Mononuclear cell (primary cell): Measurements from ENCODE around the gene MAP3K6. TPM values are rescaled to one million over a fixed set of nuclear protein-coding genes. Genes with fewer than 3 reads are reported as not detected.
"Not testable (repeated sequence)": the region's sequence is repeated elsewhere in the genome, so short reads cannot be mapped to it uniquely, and the experiment has no call there.

Source experiments
- H3K27me3 ChIP-seq: 2 replicates; pipeline ENCODE4 v1.6.0; 2011; ENCODE audit warnings: low read length, control low read depth; ENCODE audit not compliant: insufficient read depth
- H3K4me1 ChIP-seq: 2 replicates; pipeline ENCODE4 v1.5.1; 2011; ENCODE audit warnings: mild to moderate bottlenecking, low read length, control low read depth; ENCODE audit not compliant: insufficient read depth
- H3K4me3 ChIP-seq: 2 replicates; pipeline ENCODE4 v1.5.1; 2011; ENCODE audit warnings: mild to moderate bottlenecking, low read length, moderate library complexity
- H3K9me3 ChIP-seq: 2 replicates; pipeline ENCODE4 v1.5.1; 2011; ENCODE audit warnings: low read depth, mild to moderate bottlenecking, control low read depth, low read length
- total RNA-seq: library from RNA; depleted of rRNA; stranded (reverse); fragments of >200 nt; gene quantifications from one replicate; pipeline ENCODE4 v1.2.3, GENCODE V29; 2012

MAP3K6 gene
- total RNA-seq, 1 donor, result 2.0 TPM

DNA sequence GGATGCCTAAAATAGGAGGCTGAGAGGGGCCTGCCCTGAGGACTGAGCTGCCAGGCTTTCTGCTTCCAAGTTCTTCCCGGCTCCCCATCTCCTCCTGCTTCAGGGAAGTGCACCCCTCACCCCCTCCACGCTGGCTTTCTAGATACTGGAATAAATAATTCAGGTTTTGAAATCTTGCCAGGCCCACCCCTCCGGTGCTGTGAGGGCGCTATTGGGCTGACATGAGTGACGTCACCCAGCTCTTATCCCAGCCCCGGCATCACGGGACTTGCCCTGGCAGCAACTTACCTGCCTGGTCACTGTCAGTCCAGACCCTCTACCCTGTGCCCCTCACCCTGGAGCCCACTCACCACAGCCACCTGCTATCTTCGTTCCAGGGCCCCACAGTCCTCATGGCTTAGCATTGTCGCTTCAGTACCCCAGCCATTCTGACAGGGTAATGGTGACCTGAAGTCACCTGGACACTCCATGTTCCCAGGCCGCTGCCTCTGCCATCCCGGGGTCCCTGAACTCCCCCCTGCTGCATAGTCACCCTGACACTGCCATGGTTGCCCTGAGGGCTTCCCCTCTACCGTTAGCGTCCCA lies 24.8 kb upstream of the MAP3K6 start:
- Histone ChIP-seq H3K27me3 (no peaks in the 10 kb centered on the region), H3K4me1 (peaks cover 25% of the 10 kb centered on the region), H3K9me3 (no peaks in the 10 kb centered on the region), H3K4me3 (no peak overlapping the region)

DNA sequence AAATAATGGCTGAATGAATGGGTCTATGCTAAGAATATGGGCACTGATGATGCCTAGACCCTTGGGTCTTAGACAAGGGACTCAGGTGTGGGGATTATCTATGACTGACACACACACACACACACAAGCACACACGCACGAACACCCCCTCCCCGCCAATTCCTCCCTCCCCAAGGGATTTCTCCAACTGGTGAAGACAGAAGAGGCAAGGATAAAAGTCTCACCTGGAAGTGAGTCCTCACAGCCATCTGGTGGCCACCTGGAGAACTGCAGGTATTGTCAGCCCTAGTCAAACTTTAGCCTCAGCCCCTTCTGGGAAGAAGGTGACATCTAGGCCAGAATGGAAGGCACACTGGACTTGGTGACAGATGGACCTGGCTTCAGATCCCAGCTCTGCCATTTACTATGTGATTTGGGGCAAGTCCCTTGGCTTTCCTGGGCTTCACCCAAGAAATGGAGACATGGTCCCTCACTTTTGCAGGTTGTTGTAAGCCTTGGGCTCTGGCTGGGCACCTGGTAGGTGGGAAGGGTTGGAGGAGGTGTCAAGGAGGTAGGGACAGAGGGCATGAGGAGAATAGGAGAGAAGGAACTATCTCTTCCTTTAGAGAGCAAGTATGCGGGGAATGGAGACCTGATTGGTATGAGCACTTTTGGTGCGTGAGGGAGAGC lies 21.7 kb upstream of the MAP3K6 start:
- no peak overlapping the region for H3K4me3 ChIP-seq
- no peaks in the 10 kb centered on the region for H3K27me3 ChIP-seq
- H3K4me1 ChIP-seq, result peaks cover 18% of the 10 kb centered on the region

DNA sequence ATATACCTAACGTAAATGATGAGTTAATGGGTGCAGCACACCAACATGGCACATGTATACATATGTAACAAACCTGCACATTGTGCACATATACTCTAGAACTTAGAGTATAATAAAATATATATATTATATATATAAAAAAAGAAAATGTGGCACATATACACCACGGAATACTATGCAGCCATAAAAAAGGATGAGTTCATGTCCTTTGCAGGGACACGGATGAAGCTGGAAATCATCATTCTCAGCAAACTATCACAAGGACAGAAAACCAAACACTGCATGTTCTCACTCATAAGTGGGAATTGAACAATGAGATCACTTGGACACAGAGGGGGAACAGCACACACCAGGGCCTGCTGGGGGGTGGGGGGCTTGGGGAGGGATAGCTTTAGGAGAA lies 18.0 kb upstream of the MAP3K6 start:
- not testable (repeated sequence) for H3K4me1 ChIP-seq

More for the DNA sequence above, 21.7 kb upstream of the MAP3K6 start:
- H3K9me3 ChIP-seq, result no peaks in the 10 kb centered on the region

DNA sequence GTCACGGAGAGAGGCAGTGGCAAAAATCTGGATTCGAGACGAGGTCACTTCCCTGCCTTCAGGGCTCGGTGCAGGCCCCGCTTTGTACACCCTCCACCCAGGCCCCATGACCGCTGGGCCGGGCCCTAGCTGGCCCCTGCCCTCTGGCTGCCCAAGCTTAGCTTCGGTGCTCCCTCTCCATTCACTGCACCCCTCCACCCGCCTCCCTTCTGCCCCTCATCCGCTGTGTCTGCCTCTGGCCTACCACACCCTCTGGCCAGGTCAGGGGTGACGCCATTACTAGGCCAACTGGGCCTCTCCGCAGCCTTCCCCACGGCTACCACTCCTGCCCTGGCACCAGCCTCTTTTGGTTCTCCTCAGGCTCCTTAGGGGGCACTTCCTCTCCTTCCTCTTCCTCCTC lies 16.9 kb upstream of the MAP3K6 start:
- H3K9me3 ChIP-seq, result no peaks in the 10 kb centered on the region
- no peaks in the 10 kb centered on the region for H3K27me3 ChIP-seq
- no peaks in the 10 kb centered on the region for H3K4me1 ChIP-seq
- no peak overlapping the region for H3K4me3 ChIP-seq

More for the DNA sequence above, 18.0 kb upstream of the MAP3K6 start:
- H3K9me3 ChIP-seq, H3K27me3 ChIP-seq, H3K4me3 ChIP-seq: not testable (repeated sequence)

DNA sequence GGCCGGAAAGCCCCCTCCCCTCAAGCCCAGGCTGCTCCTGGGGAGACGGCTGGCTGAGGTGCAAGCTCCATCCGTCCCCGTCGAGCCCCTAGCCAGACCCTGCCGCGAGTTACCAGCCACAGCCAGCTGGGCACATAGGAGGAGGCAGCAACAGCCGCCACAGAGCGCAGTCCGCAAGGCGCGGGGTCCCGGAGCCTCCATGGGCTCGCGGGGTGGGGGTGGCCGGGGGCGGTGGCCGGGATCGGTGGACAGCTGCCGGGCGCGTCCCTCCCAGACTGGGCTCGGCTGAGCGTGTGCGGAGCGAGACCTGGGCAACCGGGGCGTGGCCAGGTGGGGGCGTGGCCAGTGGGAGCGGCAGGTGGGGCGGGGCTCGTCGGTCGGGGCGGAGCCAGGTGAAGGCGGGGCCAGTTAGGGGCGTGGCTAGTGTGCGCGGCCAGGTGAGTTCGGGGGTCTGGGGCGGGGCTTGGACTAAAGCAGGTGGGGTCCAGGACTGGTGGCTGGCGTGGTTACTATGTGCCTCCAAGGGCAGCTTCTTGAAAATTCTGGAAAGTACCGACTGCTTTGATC lies 16.4 kb upstream of the MAP3K6 start, which contains the start of gene CD164L2:
TSS of gene CD164L2 (minus strand) at position 295 of the 567 bp plus-strand sequence. CDS start at position 201, 94 bp downstream.
- no peaks in the 10 kb centered on the region for H3K27me3 ChIP-seq
- H3K9me3 ChIP-seq, result no peaks in the 10 kb centered on the region
- no peaks in the 10 kb centered on the region for H3K4me1 ChIP-seq
- H3K4me3 ChIP-seq, result no peak within 1 kb of the TSS

DNA sequence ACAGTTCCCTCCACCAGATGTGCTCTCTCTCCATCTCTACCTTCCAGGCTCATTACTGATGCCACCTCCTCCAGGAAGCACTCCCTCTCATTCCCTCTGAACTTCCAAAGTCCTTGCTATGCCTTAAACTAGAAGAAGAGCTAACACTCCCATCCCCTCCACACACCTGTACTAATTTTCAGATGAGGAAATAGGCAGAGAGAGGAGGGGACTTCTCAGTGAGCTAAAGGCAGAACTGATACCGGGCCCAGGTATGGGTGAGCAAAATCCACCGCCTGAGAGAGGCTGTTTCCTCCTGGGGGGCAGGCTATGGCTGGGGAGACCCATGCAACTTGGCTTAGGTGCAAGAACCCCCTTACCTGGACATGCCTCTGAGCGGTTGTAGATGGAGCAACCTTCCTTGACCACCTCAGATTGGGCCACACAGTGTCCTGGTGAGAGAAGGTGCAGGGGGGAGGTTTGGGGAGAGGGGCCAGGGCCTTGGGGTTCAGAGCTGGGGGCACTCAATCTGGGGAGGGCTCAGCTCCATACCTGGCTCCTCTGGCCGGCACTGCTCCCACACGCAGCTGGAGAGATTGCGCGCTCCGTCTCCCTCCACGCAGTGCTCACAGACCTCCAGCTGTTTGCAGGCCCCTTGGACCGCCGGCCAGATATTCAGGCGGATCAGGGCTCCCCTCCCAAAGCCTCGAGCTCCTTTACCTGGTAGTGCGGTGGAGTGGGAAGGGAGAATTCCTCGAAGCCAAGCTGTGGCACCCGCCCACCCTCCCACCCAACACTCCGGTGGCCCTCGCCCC lies 15.4 kb upstream of the MAP3K6 start:
- Histone ChIP-seq H3K9me3 (no peaks in the 10 kb centered on the region), H3K27me3 (no peaks in the 10 kb centered on the region), H3K4me1 (no peaks in the 10 kb centered on the region), H3K4me3 (no peak overlapping the region)

DNA sequence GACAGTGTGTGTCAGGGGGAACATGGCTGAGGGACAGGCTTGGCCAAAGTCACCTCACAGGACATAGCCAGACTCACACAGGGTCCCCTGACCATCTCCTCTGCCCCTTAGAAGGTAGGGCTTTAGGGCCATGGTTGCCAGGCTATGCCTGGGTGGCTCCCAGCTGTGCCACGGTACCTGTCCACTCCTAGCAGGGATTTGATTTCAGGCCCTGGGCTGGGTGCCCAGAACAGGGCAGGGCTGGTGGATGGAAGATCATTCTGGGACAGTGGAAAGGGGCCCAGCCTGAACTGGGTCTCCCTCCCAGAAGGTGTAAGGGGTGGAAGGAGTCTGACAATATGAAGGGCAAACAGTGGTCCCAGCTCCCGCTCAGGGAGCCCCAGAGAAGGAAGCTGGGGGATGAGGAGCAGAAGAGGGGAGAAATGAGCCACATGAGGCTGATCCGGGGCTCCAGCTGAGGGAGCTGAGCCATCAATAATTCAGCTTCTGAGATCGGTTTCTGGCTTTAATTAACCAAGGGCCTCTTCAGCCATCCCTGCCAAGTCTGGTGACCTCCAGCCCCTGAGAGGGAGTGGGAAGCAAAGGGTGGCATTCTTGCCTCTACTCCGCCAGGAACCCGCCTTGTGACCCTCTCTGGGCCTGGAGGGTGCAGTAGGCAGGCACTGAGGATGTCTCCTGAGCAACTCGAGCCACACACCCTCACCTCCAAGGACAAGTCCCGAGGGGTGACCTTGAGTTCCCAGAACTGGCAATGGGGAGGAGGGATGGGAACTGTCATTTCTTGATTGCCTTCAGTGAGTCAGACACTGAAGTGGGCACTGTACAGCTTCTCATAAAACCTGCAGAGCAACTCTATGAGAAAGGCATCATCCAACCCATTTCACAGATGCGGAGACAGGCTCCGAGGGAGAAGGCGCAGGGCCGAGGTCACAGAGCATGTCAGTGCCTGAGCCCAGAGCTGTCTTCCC lies 14.3 kb upstream of the MAP3K6 start:
- Histone ChIP-seq H3K4me3 (no peak overlapping the region), H3K27me3 (no peaks in the 10 kb centered on the region), H3K9me3 (no peaks in the 10 kb centered on the region), H3K4me1 (no peaks in the 10 kb centered on the region)

DNA sequence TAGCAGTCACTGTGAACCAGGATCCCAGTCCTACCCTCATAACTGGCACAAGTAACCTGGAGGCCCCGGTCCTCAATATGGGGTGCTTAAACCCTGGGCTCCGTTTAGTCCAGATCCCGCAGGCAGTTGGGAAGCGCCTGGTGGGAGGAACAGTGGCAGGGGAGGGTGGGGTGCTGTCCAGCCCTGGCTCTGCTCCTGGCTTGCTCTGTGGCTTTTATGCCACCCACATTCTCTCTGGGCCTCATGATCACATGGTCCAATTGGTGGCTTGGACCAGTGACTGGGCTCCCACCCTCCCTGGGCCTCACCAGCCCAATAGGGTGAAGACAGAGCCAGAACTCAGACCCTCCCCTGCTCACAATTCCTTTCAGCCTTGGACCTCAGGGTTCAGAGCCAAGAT lies 13.5 kb upstream of the MAP3K6 start:
- H3K27me3 ChIP-seq, result no peaks in the 10 kb centered on the region

DNA sequence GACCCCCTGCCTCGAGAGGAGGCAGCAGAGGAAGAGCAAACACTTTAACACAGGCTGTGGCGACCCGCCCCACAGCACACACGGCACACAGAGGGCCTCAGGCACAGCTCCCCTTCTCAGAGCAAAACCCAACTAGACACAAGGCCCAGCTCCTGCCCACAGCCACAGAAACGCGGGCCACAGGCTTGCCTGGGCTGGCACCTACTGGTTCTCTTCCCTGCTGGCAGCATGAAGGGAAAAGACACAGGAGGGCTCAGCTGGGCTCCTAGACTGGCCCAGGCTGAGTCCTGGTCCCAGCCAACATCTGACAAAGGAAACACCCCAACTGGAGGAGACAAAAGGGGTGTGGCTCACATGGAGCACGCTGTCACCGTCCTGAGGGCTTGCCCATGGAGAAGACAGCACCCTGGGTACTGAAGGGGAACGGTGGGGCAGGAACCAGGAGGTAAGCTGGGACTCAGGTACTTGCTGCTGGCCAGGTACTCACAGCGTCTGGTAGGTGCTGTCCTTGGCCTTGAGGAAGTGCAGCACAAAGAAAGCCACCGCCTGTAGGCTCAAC lies 12.9 kb upstream of the MAP3K6 start:
- no peaks in the 10 kb centered on the region for H3K4me1 ChIP-seq
- no peak overlapping the region for H3K4me3 ChIP-seq
- H3K9me3 ChIP-seq, result no peaks in the 10 kb centered on the region
- no peaks in the 10 kb centered on the region for H3K27me3 ChIP-seq

More for the DNA sequence above, 13.5 kb upstream of the MAP3K6 start:
- no peaks in the 10 kb centered on the region for H3K4me1 ChIP-seq
- H3K9me3 ChIP-seq, result no peaks in the 10 kb centered on the region
- no peak overlapping the region for H3K4me3 ChIP-seq

DNA sequence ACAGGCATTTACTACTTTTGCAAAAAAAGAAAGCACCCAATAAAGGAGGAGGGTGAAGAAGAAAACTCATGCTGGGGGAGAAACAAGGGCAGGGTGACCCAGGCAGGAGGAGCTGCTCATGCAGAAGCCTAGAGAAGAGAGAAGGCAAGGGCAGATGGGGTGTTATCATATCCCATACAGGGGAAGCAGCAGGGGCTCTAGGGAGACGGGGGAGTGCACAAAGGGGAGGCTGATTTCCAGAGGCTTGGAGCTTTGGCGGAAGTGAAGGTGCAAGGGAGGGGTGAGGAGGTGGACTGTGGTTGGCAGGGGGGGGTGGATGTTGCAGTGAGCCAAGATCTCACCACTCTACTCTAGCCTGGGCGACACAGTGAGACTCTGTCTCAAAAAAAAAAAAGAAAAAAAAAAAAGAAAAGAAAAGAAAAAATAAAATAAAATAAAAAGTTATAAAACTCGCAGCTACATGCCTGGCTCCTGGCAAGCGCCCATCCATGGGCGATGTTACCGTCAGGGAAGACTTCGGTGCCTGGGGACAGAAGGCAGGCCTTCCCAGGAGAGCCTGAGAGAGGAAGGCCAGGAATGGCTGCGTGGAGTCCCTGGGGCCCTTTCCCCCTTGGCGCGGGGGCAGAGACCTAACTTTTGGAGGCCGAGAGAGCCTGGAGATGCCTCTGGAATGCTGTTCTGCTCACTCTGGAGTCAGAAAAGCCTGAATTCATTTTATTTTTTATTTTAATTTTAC lies 11.2 kb upstream of the MAP3K6 start:
- Histone ChIP-seq H3K9me3 (no peaks in the 10 kb centered on the region), H3K4me3 (no peak overlapping the region), H3K4me1 (no peaks in the 10 kb centered on the region), H3K27me3 (no peaks in the 10 kb centered on the region)

DNA sequence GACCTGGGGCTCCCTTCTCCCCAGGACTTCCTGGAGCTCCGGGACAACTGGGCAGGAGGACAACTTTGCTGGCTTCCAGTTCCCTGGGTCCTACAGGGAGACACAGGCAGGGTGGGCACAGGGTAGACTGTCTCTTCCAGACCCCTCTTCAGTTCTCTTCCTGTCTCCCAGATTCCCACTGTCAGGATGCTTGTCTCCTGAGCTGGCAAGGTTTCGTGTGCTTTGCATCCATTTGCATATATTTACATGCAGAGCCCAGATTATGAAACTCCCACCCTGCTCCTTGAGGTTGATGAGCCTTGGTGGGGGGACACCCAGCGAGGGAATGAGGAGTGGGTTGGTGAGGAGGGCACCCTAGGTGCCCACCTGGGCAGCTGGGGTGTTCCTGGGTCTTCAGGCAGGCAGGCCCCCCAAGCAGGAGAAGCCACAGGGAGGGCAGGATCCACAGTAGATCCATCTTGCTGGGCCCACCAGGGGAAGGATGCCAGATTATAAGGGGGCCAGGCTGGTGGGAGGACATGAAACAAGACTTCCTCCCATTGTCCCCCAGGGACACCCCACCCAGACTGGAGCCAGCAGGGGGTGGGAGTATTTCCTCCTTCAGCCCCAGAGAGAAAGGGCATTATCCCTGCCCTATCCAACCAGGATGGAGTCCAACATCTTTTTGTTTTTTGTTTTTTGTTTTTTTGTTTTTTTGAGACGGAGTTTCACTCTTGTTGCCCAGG lies 7.8 kb upstream of the MAP3K6 start, which contains the start of gene FCN3:
TSS of gene FCN3 (minus strand) at position 463 of the 725 bp plus-strand sequence. CDS start at position 457, 6 bp downstream.
- Histone ChIP-seq H3K9me3 (no peaks in the 10 kb centered on the region), H3K4me3 (no peak within 1 kb of the TSS), H3K27me3 (no peaks in the 10 kb centered on the region), H3K4me1 (peaks cover 13% of the 10 kb centered on the region)

DNA sequence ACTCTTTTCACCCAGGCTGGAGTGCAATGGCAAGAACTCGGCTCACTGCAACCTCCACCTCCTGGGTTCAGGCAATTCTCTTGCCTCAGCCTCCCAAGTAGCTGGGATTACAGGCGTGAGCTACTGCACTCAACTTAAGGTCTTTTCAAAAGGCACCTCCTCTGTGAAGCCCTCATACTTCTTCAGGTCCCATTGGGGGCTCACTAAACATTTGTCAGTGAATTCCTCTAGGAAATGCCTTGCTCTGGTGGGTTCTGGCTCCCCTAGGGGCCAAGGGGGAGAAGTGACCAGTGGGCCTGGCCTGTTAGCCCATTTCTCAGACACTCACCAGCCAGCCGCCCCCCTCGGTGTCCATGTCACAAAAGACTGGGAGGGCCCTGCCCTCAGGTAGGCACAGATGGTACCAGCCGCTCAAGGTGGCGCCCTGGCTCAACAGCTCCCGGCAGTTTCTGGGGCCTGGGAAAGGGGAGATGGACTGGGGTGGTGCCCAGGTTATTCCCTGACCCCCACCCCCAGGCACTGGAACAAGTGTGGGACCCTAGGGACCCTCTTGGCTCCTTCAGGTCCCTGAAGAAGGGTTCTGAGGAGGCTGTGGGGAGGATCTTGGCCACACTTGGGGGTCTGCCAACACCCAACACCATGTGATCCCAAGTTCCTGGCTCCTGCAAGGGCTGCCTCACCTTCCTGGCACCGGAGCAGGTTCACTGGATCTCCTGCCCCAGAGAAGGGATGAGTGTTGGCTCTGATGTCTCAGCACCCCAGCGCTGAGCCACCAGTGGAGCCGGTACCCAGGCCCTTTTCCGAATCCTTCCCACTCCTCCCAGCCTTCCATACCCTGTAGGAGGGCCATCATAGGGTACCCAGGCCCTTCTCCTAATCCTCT lies 6.3 kb upstream of the MAP3K6 start:
- Histone ChIP-seq H3K9me3 (no peaks in the 10 kb centered on the region), H3K27me3 (no peaks in the 10 kb centered on the region), H3K4me1 (peaks cover 28% of the 10 kb centered on the region), H3K4me3 (no peak overlapping the region)
